Mesothelial cell of epicardium (in vitro differentiated cells): ENCODE data around the gene TANC2. TPM values are rescaled to one million over a fixed set of nuclear protein-coding genes. Genes with fewer than 3 reads are reported as not detected.

ENCODE experiments used
- DNase-seq, 2 experiments: peaks; one replicate each; pipeline ENCODE4 v3.0.0; 2021; ENCODE audit warnings: low spot score in 2 of 2; ENCODE audit not compliant: unreplicated experiment in 2 of 2
- H3K27ac Mint-ChIP-seq: 2 replicates; pipeline ENCODE4 v1.8.0; 2021; ENCODE audit warnings: mixed read lengths
- H3K27me3 Mint-ChIP-seq: 2 replicates; pipeline ENCODE4 v1.8.0; 2021; ENCODE audit warnings: low read depth, mixed read lengths
- H3K36me3 Mint-ChIP-seq: 2 replicates; pipeline ENCODE4 v1.8.0; 2021; ENCODE audit warnings: mixed read lengths
- H3K4me1 Mint-ChIP-seq: 2 replicates; pipeline ENCODE4 v1.8.0; 2021; ENCODE audit warnings: mixed read lengths
- H3K4me3 Mint-ChIP-seq: 2 replicates; pipeline ENCODE4 v1.8.0; 2021; ENCODE audit warnings: mild to moderate bottlenecking, moderate library complexity, mixed read lengths
- H3K9me3 Mint-ChIP-seq: 2 replicates; pipeline ENCODE4 v1.8.0; 2021; ENCODE audit warnings: mixed read lengths
- CTCF ChIP-seq: fragments of 200-600 bp; sonication (generic); IDR thresholded peaks from one replicate; pipeline ENCODE4 v1.5.0; 2021; ENCODE audit warnings: antibody characterized with exemption; ENCODE audit not compliant: unreplicated experiment
- total RNA-seq: library from RNA; stranded (reverse); gene quantifications from 3 replicates; pipeline ENCODE4 v1.2.1, GENCODE V29; 2021

The TANC2 gene
- total RNA-seq, 1 donor from 2014 or later: 96.8 TPM

GRCh38 chr17:62965174-62965685, 805 bp upstream of the TANC2 start:
- Mint-ChIP-seq H3K36me3 (no peaks in the 10 kb centered on the region), H3K9me3 (no peaks in the 10 kb centered on the region), H3K4me3 (peak overlapping the region; percentile 83), H3K4me1 (peaks cover 26% of the 10 kb centered on the region), H3K27me3 (peaks cover 4% of the 10 kb centered on the region), H3K27ac (peak overlapping the region; percentile 89)
- DNase-seq: no peak
- no peak for TF ChIP-seq CTCF

- Mint-ChIP-seq H3K9me3 (no peaks in the 10 kb centered on the region), H3K4me3 (peak overlapping the region; percentile 88), H3K36me3 (no peaks in the 10 kb centered on the region), H3K27ac (peak overlapping the region; percentile 7), H3K27me3 (peaks cover 4% of the 10 kb centered on the region), H3K4me1 (peaks cover 26% of the 10 kb centered on the region)
- TF ChIP-seq CTCF: no peak
- DNase-seq: peak; percentile 58 to 72
These were observed 580 bp downstream of the TANC2 start for GRCh38 chr17:62966426-62967204.

- Mint-ChIP-seq H3K36me3 (peaks cover under 1% of the 10 kb centered on the region), H3K4me1 (peaks cover 26% of the 10 kb centered on the region), H3K27me3 (peaks cover 3% of the 10 kb centered on the region), H3K9me3 (peaks cover 1% of the 10 kb centered on the region), H3K27ac (peak overlapping the region; percentile 7), H3K4me3 (peak overlapping the region; percentile 88)
- no peak for TF ChIP-seq CTCF
- DNase-seq: no peak
These were observed 1.1 kb downstream of the TANC2 start for GRCh38 chr17:62967205-62967529.

- peaks cover 7% of the 10 kb centered on the region for H3K36me3 Mint-ChIP-seq
- DNase-seq: no peak
- peak overlapping the region; percentile 31 for H3K27ac Mint-ChIP-seq
- peaks cover 26% of the 10 kb centered on the region for H3K4me1 Mint-ChIP-seq
- H3K9me3 Mint-ChIP-seq: peaks cover 8% of the 10 kb centered on the region
- TF ChIP-seq CTCF: peak; percentile 60
- H3K27me3 Mint-ChIP-seq: no peaks in the 10 kb centered on the region
- H3K4me3 Mint-ChIP-seq: peak overlapping the region; percentile 57
These were observed 2.4 kb downstream of the TANC2 start for GRCh38 chr17:62968445-62968923.

GRCh38 chr17:62970610-62971009, 4.6 kb downstream of the TANC2 start:
- peaks cover 23% of the 10 kb centered on the region for H3K4me1 Mint-ChIP-seq
- no peak overlapping the region for H3K4me3 Mint-ChIP-seq
- no peak for DNase-seq
- no peaks in the 10 kb centered on the region for H3K27me3 Mint-ChIP-seq
- no peak overlapping the region for H3K27ac Mint-ChIP-seq
- peaks cover 7% of the 10 kb centered on the region for H3K36me3 Mint-ChIP-seq
- H3K9me3 Mint-ChIP-seq: peaks cover 8% of the 10 kb centered on the region
- TF ChIP-seq CTCF: no peak
